Globus pallidus (tissue), 1 donor: Measurements from ENCODE around the gene BHLHA15.
A peak's percentile ranks its signal among the peaks of the same experiment; 100 is the strongest.

Experiments
- DNase-seq: peaks from one replicate; pipeline ENCODE4 v3.0.0-alpha.2; 2015; ENCODE audit warnings: low spot score

BHLHA15 gene

DNA sequence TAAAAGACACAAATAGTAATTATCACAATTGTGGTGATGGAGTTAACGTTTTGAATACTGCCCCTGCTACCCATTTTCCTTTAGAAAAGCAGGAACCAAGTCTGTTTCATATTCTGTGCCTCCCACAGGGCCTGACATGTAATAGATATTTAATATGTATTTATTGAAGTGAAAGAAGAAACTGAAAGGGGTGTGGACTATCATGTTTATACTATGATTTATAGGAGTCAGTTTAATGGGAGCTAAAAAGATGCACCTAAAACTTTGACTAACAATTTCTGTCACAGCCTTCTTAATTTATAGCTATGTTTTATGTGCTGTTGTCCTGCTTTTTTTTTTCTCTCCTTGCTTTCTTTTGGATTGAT is 24.1 kb upstream of the BHLHA15 start:
- no peak for DNase-seq

DNA sequence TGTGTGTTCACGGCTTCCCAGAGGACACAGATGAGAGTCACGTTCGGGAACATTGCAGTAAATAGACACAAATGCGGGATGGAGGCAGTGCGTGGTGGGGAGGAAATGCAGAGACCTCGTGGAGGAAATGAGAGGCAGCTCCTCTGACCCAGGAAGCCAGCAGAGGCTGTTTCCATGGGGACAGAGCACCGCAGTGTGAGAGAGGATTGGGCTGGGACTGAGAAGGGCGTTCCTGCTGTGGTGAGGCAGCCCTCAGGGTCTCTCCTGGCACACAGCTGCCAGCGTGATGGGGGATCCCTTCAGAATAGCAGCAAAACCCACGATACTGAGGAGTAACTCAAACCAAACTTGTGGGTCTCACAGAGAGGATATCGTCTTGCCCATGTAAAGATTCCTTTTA is 21.7 kb upstream of the BHLHA15 start:
- no peak for DNase-seq

DNA sequence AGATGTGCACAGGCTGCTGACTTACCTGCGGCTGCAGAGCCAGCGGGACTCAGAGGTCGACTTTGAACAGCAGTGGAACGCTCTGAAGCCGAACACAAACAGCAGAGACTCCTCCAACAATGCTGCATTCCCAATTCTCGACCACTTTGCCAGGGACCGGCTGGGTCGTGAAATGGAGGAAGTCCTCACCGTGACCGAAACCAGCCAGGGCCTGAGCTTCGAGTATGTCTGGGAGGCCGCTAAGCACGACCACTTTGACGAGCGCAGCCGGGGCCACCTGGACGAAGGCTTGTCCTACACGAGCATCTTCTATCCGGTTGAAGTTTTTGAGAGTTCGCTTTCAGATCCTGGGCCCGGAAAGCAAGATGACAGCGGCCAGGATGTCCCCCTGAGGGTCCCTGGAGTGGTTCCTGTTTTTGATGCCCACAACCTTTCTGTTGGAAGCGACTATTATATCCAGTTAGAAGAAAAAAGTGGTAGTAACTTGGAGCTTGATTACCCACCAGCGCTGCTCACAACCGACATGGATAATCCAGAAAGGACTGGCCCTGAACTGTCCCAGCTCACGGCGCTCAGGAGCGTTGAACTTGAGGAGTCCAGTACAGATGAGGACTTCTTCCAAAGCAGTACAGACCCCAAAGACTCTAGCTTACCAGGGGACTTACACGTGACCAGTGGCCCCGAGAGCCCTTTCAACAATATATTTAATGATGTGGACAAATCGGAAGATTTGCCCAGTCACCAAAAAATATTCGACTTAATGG is 19.4 kb upstream of the BHLHA15 start:
- DNase-seq: no peak

DNA sequence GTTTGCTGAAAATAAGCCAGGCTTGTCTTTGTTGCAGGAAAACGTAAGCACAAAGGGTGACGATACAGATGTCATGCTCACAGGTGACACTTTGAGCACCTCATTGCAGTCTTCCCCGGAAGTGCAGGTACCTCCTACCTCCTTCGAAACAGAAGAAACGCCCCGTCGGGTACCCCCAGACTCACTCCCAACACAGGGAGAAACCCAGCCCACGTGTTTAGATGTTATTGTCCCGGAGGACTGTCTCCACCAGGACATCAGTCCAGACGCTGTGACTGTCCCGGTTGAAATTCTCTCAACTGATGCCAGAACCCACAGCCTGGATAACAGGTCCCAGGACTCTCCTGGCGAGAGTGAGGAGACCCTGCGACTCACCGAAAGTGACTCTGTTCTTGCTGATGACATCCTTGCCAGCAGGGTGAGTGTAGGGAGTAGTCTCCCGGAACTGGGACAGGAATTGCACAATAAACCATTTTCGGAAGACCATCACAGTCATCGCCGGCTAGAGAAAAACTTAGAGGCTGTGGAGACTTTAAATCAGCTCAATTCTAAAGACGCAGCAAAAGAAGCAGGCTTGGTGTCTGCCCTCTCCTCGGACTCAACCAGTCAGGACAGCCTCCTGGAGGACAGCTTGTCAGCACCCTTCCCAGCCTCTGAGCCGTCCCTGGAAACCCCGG is 18.3 kb upstream of the BHLHA15 start:
- no peak for DNase-seq

DNA sequence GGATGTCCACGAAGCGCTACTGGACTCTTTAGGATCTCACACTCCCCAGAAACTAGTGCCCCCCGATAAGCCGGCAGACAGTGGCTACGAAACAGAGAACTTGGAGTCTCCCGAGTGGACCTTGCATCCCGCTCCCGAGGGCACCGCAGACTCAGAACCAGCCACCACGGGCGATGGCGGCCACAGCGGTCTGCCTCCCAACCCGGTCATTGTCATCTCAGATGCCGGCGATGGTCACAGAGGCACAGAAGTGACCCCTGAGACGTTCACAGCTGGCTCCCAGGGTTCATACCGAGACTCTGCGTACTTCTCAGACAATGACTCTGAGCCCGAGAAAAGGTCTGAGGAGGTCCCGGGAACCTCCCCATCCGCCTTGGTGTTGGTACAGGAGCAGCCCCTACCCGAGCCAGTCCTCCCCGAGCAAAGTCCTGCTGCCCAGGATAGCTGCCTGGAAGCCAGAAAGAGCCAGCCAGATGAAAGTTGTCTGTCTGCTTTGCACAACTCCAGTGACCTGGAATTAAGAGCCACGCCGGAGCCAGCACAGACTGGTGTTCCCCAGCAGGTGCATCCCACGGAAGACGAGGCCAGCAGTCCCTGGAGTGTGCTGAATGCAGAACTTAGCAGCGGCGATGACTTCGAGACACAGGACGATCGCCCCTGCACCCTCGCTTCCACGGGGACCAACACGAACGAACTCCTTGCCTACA is 17.6 kb upstream of the BHLHA15 start:
- DNase-seq: no peak

DNA sequence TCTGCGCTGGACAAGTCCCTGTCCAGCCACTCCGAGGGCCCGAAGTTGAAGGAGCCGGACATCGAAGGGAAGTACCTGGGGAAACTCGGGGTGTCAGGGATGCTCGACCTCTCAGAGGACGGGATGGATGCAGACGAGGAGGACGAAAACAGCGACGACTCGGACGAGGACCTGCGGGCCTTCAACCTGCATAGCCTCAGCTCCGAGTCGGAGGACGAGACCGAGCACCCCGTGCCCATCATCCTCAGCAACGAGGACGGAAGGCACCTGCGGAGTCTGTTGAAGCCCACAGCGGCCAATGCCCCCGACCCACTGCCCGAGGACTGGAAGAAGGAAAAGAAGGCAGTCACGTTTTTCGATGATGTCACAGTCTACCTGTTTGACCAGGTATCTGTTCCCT is 17.1 kb upstream of the BHLHA15 start:
- no peak for DNase-seq

DNA sequence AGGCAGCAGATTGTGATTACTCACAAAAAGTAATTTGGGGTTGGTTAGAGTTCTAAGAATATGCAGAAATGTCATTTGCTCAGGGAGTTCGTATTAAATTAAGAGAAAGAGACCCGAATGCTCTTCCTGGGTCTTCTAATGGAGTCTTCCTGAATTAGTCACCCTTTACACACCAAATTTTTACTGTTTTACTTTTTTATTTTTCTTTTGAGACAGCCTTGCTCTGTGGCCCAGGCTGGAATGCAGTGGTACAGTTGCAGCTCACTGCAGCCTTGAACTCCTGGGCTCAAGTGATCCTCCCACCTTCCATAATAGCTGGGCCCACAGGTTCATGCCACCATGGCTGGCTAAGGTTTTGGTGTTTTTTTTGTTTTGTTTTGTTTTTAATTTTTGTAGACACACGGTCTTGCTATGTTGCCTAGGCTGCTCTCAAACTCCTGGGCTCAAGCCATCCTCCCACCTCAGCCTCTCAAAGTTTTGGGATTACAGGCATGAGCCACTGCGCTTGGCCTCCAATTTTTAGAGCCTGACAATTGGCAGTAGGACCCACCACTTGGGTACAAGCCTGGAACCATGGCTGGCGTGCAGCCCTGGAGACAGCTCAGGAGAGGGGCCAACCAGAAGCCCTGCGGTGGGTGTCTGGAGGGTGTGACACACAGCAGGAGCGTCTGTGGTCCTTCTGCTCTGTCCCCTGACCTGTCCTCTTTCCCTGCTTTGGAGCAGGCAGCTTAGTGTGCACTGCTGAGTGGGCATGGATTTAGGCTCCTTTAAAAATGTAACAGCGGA is 16.4 kb upstream of the BHLHA15 start:
- peak; percentile 24 for DNase-seq

DNA sequence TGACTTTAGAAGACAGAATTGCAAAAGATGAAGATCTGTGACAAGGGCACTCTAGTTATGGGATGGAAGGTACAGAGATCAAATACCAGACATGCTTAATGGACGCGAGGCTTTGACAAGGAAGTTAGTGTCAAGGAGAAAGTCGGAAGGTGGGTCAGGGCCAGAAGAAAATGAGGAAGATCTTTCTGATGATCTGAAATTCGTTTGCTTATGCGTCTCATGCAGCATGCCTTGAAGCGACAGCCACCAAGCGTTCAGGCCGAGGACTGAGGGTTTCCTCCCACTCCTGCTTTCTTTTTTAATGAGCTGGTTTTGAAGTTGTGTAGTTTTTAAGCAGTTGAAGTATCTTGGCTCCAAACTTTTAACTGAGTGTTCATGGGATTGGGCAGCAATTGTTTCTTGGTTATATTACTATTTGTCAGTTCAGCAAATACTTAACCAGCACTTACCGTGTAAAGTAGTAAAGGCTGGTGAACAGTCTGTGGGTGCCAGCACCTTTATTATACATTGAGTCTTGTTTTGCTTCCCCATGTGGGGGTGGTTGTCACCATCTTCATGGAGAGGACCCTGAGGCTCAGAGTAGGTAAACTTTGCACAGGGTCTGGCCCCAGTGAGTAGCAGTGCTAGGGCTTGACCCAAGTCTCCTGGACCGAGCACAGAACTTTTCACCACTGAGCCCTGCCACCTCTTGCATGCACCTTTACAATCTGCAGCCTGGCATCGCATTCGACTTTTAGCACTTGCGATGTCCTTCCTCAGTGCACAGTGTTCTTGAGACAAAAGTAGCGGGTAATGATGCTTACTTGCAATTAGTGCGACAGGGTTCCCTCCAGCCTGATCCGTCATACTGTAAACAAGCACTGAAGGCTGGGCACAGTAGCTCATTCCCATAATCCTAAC is 14.3 kb upstream of the BHLHA15 start:
- no peak for DNase-seq

DNA sequence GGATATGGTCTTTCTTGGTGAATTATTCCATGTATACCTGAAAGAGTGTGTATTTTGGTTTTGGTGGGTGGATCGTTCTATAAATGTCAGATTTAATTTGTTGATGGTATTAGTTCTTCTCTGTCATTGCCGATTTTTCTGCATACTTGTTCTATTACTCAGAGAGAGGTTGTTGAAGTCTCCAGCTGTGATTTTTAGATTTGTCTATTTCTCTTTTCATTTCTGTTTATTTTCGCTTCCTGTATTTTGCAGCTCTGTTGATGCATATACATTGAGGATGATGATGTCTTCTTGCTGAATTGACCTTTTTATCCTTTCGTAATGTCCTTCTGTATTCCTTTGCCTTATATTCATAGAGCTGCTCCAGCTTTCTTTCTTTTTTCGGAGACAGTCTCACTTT is 12.1 kb upstream of the BHLHA15 start:
- no peak for DNase-seq

DNA sequence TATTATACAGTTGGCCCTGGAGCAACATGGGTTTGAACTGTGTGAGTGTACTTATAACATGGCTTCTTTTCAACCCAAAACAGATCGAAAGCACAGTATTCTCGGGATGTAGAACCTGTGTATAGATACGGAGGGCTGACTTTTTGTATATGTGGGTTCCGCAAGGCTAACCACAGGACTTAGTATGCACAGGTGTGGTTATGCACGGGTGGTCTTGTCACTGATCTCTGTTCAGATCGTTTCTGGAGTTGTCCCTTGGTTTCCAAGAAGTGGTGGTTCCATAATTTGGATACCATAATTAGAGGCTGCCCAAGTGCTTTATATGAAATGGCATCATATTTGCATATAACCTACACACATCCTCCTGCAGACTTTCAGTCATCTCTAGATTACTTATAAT is 10.9 kb upstream of the BHLHA15 start:
- DNase-seq: no peak

DNA sequence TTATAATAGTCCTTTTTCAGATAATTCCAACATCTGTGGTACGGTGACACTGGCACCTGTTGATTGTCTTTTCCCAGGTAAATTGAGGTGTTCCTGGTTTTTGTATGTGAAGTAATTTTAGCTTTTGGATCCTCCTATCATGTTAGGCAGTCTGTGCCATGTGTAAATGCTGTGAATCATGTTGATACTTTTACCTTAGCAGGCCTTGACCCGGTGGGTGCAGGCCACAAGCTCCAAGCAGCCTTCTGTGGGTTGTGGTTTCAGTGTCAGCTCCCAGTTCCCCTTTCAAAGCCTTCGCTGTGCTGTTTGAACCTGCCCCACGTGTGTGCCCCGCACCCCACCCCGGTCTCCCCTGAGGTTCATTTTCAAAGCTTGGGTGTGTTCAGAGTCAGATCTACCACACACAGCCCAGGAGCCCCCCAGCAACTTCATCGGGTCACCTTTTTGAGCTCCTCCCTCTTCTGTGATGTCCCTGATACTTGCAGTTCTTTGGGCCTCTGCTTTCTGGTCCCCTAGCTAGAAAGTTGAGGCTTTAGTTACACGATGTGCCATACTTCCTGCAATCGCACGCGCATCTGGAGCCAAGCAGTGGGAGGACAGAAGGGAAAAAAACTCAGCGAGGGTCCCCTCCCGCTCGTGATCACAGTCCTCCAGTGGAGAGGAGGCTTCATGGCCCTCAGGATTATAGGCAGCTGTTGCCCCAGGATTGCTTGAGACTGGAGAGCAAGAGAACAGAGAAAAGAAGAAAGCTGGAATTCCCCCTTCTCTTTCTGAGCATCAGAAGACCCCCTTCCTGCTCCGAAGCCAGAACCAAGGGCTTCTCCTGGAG is 8.7 kb upstream of the BHLHA15 start:
- no peak for DNase-seq

DNA sequence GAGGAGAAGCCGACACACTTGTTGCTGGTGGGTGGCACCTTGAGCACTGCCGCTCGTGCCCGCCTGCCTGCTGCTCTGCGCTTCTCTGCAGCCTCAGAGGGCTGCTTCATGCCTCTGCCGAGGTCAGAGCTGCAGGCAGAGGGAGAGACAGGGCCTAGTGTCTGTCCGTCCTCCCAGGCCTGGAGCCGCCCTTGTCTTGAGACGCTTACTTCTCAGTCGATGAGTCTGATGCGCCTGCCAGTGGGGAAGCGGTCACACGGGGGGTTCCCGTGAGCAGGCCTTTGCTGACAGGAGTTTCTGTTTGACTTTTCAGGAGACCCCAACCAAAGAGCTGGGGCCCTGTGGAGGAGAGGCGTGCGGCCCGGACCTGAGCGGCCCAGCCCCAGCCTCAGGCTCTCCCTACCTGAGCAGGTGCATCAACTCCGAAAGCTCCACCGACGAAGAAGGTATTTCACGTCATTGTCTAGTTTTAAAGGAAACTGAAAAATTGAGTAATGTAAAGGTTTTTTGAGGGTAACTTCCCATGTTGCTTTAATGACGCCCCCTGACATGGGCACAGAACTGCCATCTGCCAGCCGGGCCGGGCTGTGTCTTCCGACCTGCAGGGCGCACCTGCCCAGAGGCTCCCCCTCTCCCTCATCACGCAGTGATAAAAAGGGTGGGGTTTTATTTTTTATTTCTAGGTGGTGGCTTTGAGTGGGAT is 7.8 kb upstream of the BHLHA15 start:
- DNase-seq: no peak

DNA sequence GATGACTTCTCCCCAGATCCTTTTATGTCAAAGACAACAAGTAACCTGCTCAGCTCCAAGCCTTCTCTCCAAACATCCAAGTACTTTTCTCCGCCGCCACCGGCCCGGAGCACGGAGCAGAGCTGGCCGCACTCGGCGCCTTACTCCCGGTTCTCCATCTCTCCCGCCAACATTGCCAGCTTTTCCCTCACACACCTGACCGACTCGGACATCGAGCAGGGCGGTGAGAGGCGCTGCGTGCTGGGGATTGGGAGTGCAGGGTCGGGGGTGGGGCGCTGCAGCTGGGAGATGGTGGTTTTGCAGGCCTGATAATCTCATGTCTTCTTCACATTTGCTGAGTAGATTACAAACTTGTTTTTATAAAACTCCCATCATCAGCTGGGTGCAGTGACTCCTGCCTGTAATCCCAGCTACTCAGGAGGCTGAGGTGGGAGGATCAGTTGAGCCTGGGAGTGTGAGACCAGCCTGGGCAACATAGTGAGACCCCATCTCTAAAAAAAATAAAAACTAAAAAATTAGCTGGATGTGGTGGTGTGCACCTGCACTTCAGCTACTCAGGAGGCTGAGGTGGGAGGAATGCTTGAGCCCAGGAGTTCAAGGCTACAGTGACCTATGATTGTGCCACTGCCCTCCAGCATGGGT is 7.2 kb upstream of the BHLHA15 start:
- DNase-seq: no peak

DNA sequence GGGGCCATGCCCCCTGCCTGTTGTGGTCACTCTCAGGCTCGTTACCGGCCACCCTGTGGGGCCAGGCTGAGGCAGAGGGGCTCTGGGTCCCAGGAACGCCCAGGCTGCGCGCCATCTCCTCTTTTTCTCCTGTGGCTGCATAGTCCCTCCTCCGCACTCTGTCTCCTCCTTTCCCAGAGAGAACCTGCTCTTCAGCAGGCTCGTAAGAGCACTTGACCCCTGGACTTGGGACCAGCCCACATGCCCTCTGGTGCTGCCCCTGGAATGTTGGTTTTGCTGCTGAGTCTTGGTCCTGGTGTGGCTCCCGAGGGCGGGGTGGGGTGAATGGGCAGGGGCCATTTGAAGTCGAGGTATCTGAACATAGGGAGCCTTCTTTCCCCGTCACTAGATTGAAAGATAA is 6.6 kb upstream of the BHLHA15 start:
- no peak for DNase-seq

DNA sequence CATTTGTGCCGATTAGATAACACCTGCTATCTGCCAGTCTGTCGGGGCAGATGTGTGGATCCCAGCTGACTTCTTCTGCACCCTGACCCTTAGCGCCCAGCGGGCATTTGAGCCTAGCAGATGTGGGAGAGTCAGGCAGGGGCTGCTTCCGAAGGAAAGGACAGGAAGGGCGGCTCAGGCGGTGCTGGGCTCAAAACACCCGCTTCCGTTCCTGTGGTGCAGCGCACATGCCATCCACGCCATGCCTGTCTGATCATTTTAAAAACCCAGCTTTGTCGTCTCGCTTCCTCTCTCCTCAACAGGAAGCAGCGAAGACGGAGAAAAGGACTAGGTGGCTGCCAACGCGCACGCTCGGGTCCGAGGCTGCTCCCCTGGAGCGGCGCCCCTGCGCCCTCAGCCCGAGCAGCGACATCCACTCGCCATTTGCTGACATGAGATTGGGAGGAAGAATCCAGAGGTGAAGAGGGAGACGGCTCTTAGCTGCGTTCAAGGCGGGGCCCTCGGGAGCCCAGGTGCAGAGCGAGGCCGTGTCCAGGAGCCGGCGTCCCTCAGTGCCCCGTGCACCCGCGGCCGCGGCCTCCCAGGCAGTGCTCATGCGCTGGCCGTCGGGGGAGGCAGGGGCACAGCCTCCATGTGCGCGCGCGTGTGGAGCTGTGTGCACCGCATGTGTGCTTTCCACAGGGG is 5.9 kb upstream of the BHLHA15 start:
- DNase-seq: no peak

DNA sequence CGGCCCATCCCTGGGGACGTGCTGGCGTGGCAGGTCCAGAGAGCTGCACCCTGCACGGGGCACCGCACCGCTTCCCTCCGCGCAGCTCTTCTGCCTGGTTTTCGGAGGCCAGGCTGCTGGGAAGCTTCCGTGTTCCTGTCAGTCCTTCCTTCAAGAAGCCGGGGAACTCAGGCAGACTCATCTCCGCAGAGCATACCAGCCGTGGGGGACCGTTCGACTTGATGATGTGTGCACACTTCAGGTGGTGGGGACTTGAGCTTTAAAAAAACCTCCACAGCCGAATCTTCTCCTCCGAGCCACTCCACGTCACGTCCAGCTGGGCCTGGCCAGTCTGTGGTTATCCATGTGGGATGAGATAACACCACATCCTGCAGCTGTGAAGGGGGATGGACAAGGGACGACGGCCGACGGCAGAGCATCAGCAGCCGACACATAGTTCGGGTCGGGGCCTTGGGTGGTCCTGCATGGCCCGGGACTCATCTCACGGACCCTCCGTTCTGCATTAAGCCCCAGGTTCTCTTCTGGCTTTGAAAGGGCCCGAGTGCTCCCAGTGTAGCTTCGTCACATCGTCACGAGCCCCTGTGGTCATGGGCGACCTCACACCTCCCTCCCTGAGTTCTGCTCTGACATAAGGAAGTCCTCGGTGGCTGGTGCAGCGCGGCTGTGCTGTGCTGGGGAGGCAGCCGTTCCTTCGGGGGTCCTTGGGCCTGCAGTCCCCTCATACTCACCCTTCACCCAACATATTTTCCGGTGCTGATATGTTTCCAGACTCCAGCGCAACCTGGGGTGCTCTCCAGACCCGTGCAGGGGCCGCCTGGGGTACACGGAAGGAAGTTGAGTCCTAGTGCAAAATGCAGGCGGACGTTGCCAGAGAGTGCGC is 4.5 kb upstream of the BHLHA15 start:
- no peak for DNase-seq

DNA sequence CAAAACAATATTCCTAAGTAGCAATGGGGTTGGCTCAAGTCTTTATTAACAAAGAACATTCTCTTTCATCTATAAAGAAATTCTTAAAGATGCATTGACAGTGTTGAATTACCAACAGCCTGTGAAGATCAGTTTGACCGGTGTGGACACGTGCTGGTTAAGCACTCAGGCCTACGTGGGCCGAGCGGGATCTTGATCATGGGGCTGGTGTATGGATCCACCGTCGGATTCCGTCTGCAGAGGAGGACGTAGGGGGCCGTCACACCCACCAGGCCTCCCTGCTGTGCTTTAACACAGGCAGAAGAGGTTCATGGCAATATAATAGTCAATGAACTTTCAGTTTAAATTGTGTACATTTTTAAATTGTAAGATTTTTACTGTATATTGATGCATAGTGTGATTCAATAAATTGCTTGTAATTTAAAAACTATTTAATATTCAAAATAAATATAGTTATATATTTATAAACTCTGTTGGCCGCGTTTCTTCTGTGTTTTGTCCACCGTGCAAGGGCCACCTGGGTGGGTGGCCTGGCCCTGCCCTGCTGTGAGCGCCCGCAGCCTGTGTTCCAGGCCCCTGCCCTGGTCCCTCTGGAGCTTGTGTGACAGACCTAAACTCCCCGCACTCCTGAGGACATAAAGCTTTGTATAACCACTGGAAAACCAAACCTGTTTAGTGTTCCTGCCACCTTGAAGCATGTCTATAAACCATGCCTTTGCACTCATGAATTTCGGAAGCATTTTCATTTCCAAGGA is 1.9 kb upstream of the BHLHA15 start:
- no peak for DNase-seq
